ENCODE data around the gene CCR2.
"Not testable (repeated sequence)": the region's sequence is repeated elsewhere in the genome, so short reads cannot be mapped to it uniquely, and the experiment has no call there.

Gene CCR2

GRCh38 chr3:46381625-46382024, 27.7 kb downstream of the CCR2 start:
- Mint-ChIP-seq H3K36me3 (ENCODE audit: low read depth) (no peaks in the 10 kb centered on the region), H3K27me3 (ENCODE audit: low read depth) (peaks cover 19% of the 10 kb centered on the region), H3K4me3 (no peak overlapping the region), H3K4me1 (peaks cover 13% of the 10 kb centered on the region), H3K9me3 (peaks cover 3% of the 10 kb centered on the region), H3K27ac (no peak overlapping the region)
- TF ChIP-seq CTCF (IDR thresholded peaks at IDR 0.05; ENCODE audit: unreplicated experiment in 3 of 3), result no peak

GRCh38 chr3:46383211-46383950, 29.5 kb downstream of the CCR2 start:
- Mint-ChIP-seq H3K4me3 (no peak overlapping the region), H3K36me3 (ENCODE audit: low read depth) (no peaks in the 10 kb centered on the region), H3K4me1 (peaks cover 10% of the 10 kb centered on the region), H3K27ac (no peak overlapping the region), H3K9me3 (peaks cover 3% of the 10 kb centered on the region), H3K27me3 (ENCODE audit: low read depth) (peaks cover 7% of the 10 kb centered on the region)
- TF ChIP-seq CTCF (IDR thresholded peaks at IDR 0.05; ENCODE audit: unreplicated experiment in 3 of 3), result no peak

GRCh38 chr3:46383951-46384330, 30.0 kb downstream of the CCR2 start:
- H3K4me1 Mint-ChIP-seq, result peaks cover 9% of the 10 kb centered on the region
- no peaks in the 10 kb centered on the region for H3K36me3 Mint-ChIP-seq (ENCODE audit: low read depth)
- TF ChIP-seq CTCF (IDR thresholded peaks at IDR 0.05; ENCODE audit: unreplicated experiment in 3 of 3), result no peak
- H3K27ac Mint-ChIP-seq, result no peak overlapping the region
- H3K27me3 Mint-ChIP-seq (ENCODE audit: low read depth), result peaks cover 6% of the 10 kb centered on the region
- no peak overlapping the region for H3K4me3 Mint-ChIP-seq
- peaks cover 3% of the 10 kb centered on the region for H3K9me3 Mint-ChIP-seq

- H3K9me3 Mint-ChIP-seq, result peaks cover 3% of the 10 kb centered on the region
- H3K4me3 Mint-ChIP-seq, result no peak overlapping the region
Measured at GRCh38 chr3:46386205-46386604, 32.3 kb downstream of the CCR2 start.

GRCh38 chr3:46388847-46389246, 34.9 kb downstream of the CCR2 start:
- H3K27ac Mint-ChIP-seq; H3K9me3 Mint-ChIP-seq; H3K4me1 Mint-ChIP-seq; H3K4me3 Mint-ChIP-seq; H3K36me3 Mint-ChIP-seq (ENCODE audit: low read depth): not testable (repeated sequence)
- H3K27me3 Mint-ChIP-seq (ENCODE audit: low read depth), result peaks cover 19% of the 10 kb centered on the region

More at GRCh38 chr3:46386205-46386604, 32.3 kb downstream of the CCR2 start:
- Mint-ChIP-seq H3K27ac (no peak overlapping the region), H3K27me3 (ENCODE audit: low read depth) (peaks cover 6% of the 10 kb centered on the region), H3K36me3 (ENCODE audit: low read depth) (no peaks in the 10 kb centered on the region), H3K4me1 (peaks cover 2% of the 10 kb centered on the region)
- no peak for TF ChIP-seq CTCF (IDR thresholded peaks at IDR 0.05; ENCODE audit: unreplicated experiment in 3 of 3)

- Mint-ChIP-seq H3K9me3 (peaks cover 3% of the 10 kb centered on the region), H3K27me3 (ENCODE audit: low read depth) (peaks cover 24% of the 10 kb centered on the region), H3K27ac (no peak overlapping the region), H3K4me3 (no peak overlapping the region), H3K4me1 (no peaks in the 10 kb centered on the region), H3K36me3 (ENCODE audit: low read depth) (no peaks in the 10 kb centered on the region)
- no peak for TF ChIP-seq CTCF (IDR thresholded peaks at IDR 0.05; ENCODE audit: unreplicated experiment in 3 of 3)
Measured at GRCh38 chr3:46389306-46389705, 35.4 kb downstream of the CCR2 start.

GRCh38 chr3:46391526-46391925, 37.6 kb downstream of the CCR2 start:
- H3K4me1 Mint-ChIP-seq; H3K9me3 Mint-ChIP-seq; H3K27ac Mint-ChIP-seq; H3K36me3 Mint-ChIP-seq (ENCODE audit: low read depth); H3K4me3 Mint-ChIP-seq: not testable (repeated sequence)
- peaks cover 35% of the 10 kb centered on the region for H3K27me3 Mint-ChIP-seq (ENCODE audit: low read depth)
